GM20000 (cell line): ENCODE measurements around the gene CBR3.

Source experiments
- DNase-seq: peaks from one replicate; pipeline ENCODE4 v3.0.0; 2012; ENCODE audit warnings: low spot score
- TF ChIP-seq, protein P1 (sequence below): IDR thresholded peaks from 2 replicates; pipeline ENCODE4 v1.5.1; 2012; ENCODE audit warnings: mild to moderate bottlenecking, control low read depth; ENCODE audit errors: extremely low read depth, missing control alignments

The CBR3 gene

GRCh38 chr21:36175771-36176565 is 41.1 kb downstream of the CBR3 start:
- TF ChIP-seq, protein P1, sequence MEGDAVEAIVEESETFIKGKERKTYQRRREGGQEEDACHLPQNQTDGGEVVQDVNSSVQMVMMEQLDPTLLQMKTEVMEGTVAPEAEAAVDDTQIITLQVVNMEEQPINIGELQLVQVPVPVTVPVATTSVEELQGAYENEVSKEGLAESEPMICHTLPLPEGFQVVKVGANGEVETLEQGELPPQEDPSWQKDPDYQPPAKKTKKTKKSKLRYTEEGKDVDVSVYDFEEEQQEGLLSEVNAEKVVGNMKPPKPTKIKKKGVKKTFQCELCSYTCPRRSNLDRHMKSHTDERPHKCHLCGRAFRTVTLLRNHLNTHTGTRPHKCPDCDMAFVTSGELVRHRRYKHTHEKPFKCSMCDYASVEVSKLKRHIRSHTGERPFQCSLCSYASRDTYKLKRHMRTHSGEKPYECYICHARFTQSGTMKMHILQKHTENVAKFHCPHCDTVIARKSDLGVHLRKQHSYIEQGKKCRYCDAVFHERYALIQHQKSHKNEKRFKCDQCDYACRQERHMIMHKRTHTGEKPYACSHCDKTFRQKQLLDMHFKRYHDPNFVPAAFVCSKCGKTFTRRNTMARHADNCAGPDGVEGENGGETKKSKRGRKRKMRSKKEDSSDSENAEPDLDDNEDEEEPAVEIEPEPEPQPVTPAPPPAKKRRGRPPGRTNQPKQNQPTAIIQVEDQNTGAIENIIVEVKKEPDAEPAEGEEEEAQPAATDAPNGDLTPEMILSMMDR, result no peak
- no peak for DNase-seq

DNA sequence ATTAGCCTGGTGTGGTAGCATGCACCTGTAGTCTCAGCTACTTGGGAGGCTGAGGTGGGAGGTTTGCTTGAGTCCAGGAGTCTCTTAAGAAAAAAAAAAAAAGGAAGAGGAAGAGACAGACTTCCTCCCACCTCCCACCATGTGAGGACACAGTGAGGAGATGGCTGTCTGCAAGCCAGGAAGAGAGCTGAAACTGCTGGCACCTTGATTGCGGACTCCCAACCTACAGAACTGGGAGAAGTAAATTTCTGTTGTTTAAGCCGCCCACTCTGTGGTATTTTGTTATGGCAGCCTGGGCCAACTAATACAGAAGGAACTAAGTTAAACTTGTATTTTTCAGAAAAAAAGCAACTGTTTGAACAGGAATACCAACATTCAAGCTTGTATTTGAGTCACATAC is 43.5 kb downstream of the CBR3 start:
- DNase-seq, result no peak
- TF ChIP-seq, protein P1, result no peak

DNA sequence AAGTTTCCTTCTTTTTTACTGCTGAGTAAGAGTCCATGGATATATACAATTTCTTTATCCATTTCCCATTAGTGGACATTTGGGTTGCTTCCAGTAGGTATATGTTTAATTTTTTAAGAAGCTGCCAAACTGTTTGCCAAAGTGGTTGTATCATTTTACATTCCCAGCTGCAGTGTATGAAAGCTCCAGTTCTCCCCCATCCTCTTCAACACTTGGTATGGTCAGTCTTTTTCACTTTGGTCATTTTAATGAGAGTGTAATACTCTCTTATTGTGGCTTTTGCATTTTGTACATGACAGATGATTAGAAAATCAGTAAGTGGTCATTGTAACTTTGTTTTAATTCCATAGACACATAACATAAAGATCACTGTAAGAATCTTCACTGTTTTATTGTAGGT is 44.3 kb downstream of the CBR3 start:
- no peak for DNase-seq
- TF ChIP-seq, protein P1, result no peak

DNA sequence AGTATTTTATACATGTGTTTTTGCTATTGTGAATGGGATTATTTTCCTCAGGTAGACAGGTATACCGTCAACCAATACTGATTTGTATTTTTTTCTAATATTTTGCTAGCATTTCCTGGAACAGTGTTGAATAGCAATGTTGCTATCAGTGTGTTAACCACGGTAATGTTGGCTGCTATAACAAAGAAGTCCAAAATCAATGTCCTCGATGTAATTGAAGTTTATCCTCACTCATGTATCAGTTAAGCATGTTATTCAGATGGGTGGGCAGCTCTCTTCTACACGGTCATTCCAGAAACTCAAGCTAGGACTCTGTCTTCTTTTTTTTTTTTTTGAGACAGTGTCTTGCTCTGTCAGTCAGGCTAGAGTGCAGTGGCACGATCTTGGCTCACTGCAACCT is 46.1 kb downstream of the CBR3 start:
- DNase-seq, result no peak
- TF ChIP-seq, protein P1, result no peak

GRCh38 chr21:36183144-36183795 is 48.4 kb downstream of the CBR3 start:
- TF ChIP-seq, protein P1, result no peak
- DNase-seq, result no peak

GRCh38 chr21:36184545-36184944 is 49.7 kb downstream of the CBR3 start:
- TF ChIP-seq, protein P1, result no peak
- DNase-seq, result no peak

DNA sequence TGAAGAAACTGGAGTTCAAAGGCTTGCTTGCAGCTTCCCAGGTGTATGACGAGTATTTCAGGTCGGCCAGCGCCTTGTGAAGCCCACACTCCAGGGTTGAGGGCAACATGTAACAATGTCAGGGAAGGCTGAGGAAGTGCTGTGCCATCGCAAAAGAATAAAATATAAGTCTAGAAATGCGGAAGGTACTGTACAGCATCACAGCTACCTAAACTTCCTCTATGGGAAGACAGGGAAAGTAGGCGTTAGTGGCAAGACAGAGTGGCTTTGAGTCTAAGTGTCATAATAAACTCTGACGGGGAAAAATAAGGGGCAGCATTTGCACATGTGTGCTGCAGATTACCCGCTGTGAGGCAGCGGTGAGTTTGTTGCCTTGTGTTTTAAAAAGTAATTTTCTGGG is 50.6 kb downstream of the CBR3 start:
- TF ChIP-seq, protein P1, result no peak
- no peak for DNase-seq
